IMR-90 (cell line): ENCODE results near the gene CAMK2D.

ENCODE experiments used
- BHLHE40 ChIP-seq: fragments of 150-350 bp; IDR thresholded peaks from 2 replicates; pipeline ENCODE4 v1.6.1; 2016; ENCODE audit warnings: mild to moderate bottlenecking, low read depth, low read length
- CEBPB ChIP-seq: IDR thresholded peaks from 2 replicates; pipeline ENCODE4 v1.6.1; 2012; ENCODE audit warnings: low read depth, low read length, improper control_type of control experiment
- CTCF ChIP-seq: conservative IDR thresholded peaks from 2 replicates; pipeline ENCODE4 v1.5.1; 2012; ENCODE audit warnings: mild to moderate bottlenecking, low read depth, low read length, improper control_type of control experiment
- FOS ChIP-seq: fragments of 150-350 bp; IDR thresholded peaks from 2 replicates; pipeline ENCODE4 v1.6.1; 2016; ENCODE audit warnings: low read depth, low read length
- MXI1 ChIP-seq: IDR thresholded peaks from 2 replicates; pipeline ENCODE4 v1.6.1; 2012; ENCODE audit warnings: low read depth, mild to moderate bottlenecking, low read length, moderate library complexity, borderline replicate concordance
- NFE2L2 ChIP-seq: fragments of 150-350 bp; IDR thresholded peaks from 2 replicates; pipeline ENCODE4 v1.6.1; 2016; ENCODE audit warnings: low read depth, mild to moderate bottlenecking, low read length
- POLR2A ChIP-seq: IDR thresholded peaks from 2 replicates; pipeline ENCODE4 v1.6.1; 2012; ENCODE audit warnings: mild to moderate bottlenecking, low read depth, low read length
- USF2 ChIP-seq: fragments of 150-350 bp; IDR thresholded peaks from 2 replicates; pipeline ENCODE4 v1.6.1; 2017; ENCODE audit warnings: mild to moderate bottlenecking, antibody characterized with exemption, low read length, low read depth

GRCh38 chr4:113447769-113448168, 313.8 kb downstream of the CAMK2D start:
- no peak for TF ChIP-seq CTCF
- no peak for TF ChIP-seq FOS
- TF ChIP-seq POLR2A = no peak
- TF ChIP-seq CEBPB = no peak
- TF ChIP-seq NFE2L2 = no peak
- TF ChIP-seq MXI1 = no peak
- no peak for TF ChIP-seq USF2
- no peak for TF ChIP-seq BHLHE40
